HG02870 (cell line): ENCODE data around the gene CUL9.
A peak's percentile ranks its signal among the peaks of the same experiment; 100 is the strongest.

Experiments used
- ATAC-seq: cut with Tn5 transposase; IDR thresholded peaks from one replicate; pipeline ENCODE4 v1.9.1; 2021; ENCODE audit warnings: mild to moderate bottlenecking, moderate library complexity; ENCODE audit not compliant: unreplicated experiment

The CUL9 gene

DNA sequence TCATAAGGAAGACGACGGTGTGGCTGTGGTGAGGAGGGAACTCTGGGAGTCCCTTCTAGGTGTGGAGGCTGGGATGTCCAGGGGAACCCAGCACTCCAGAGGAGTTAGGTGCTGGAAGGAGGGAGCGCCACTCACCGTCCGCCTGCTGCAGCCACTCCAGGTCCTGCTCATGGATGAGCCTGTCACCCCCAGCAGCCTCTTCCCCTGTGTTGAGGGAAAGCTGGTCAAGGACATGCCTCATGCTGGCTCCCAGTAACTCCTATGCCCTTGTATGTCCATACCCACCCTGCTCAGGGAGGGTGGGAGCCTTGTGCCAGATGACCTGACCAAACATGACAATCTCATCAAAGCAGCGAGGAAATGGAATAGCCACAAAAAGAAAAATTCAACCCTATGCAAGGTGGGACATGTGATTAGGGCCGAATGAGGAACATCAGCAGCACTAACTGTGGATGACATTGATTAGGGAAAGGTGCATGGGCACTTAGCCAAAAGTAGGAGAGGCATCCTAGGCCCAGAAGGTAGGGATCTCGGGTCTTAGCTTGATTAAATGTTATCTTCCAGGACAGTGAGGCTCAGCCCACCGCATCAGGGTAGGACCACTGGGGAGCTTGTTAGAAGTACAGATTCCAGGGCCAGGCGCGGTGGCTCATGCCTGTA, 44.3 kb downstream of the CUL9 start:
- ATAC-seq: no peak

DNA sequence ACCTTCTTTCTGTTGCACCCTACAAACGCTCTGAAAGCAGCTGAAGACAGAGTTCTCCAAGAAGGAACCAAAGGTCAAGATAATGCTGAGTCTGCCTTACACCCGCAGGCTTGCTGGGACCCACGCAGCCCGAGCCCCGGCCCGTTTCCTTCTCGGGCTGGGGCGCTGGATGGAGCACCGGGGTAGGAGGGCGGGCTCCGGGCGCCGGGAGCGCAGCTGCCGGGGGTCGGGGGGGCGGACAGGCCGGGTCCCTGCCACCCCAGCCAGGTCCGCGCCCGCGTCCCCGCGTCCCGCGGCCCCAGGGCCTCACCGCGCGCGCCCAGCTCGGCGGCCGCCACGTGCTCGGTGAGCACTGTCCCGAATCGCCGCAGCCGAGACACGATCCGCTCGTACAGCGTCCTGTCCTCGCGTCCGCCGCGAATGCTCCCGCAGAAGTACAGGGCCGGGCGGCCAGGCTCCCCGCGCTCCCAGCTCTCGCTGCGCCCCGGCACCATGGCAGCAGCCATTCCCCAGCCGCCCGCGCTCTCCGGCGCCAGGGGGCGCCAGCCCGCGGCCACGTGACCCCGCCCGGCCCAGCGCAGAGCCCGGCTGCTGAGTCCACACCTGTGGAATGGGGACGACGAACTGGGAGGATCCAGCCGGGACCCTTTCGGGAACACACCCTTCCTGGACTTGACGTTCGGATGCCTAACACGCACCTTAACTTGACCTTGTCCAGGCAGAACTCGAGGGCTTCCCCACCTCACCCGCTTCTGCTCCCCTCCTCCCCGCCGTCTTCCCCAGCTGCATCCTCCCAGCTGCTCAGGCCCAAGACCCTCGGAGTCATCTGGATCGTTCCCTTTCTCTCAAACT, 47.2 kb downstream of the CUL9 start, which contains the start of gene DNPH1:
TSS of gene DNPH1 (minus strand) at position 531 of the 852 bp plus-strand sequence. CDS start at position 506, 25 bp downstream.
- ATAC-seq: peak; percentile 61

DNA sequence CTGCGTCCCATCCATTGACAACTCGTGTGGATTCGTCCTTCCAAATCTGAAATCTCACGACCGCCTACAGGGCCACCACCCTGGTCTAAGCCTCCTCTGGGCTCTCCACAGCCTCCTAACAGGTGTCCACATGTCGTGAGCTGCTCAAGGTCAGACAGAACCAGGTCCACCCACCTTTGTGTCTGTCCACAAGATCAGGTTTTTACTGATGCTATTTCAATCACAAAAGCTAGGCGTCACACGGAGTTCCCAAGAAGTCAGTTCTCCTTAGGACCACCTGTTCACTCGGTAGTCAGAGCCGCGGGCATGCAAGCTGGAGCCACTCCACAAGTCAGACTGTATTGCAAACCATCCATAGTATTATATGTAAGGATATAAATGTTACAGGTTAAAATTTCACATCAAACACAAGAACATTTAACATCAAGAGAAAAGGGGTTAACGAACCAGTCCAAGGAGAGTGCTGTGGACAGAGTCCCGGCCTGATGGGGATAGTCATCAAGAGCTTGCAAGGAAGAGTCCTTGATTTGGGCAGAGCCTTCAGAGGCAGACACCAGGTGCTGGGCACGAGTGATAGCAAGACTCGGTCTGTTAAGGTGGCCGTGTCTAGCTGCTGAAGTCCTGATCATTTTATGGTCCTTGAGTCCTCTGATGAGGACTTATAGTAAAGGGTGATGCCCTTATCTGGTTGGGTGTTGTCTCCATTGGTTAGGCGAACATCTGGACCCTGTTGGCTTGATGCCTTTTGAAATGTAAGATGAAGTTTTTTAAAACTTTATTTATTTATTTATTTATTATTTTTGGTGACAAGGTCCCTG, 48.0 kb downstream of the CUL9 start:
- ATAC-seq: no peak

DNA sequence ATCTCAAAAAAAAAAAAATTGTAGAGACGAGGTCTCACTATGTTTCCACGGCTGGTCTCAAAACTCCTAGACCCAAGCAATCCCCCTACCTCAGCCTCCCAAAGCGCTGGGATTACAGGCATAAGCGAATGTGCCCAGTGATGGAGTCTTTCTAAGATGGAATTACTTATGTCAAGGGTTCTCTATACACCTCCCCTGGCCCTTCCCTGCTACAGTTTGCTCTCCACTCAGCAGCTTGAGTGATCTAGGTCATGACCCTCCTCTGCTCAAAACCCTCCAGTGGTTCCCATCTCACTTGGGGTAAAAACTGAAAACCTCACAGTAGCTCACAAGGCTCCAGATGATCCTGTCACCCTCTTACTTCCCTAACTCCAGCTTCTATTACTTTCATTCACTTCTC, 49.1 kb downstream of the CUL9 start:
- no peak for ATAC-seq

DNA sequence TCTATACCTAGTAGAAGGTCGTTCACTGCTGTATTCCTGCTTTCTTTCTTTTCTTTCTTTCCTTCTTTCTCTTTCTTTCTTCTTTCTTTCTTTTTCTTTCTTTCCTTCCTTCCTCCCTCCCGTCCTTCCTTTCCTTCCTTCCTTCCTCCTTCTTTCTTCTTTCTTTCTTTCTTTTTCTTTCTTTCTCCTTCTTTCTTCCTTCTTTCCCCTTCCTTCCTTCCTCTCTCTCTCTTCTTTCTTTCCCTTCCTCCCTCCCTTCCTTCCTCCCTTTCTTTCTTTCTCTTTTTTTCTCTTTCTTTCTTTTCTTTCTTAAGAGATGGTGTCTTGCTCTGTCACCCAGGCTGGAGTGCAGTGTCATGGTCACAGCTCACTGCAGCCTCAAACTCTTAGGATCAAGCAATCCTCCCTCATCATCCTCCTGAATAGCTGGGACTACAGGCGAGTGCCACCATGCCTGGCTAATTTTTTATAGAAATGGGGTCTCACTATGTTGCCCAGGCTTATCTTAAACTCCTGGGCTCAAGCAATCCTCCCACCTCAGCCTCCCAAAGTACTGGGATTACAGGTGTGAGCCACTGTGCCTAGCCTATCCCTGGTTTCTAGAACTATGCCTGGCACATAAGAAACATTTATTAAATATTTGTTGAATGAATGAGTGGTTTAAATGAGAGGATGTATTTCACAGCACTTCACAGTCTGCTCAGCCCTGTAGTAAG, 49.9 kb downstream of the CUL9 start:
- ATAC-seq: no peak

DNA sequence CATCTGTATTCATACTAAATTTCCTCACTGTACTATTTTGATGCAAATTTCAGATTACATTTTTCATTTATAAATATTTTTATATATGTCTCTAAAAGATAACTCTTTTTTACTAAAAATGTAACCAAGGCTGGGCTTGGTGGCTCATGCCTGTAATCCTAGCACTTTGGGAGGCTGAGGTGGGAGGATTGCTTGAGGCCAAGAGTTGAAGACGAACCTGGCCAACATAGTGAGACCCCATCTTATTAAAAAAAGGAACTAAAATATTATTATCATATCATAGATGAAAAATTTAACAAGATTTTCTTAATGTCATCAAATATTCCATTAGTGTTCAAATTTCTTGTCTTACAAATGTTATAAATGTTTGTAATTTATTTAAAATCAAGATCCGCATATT, 53.8 kb downstream of the CUL9 start:
- ATAC-seq: no peak

DNA sequence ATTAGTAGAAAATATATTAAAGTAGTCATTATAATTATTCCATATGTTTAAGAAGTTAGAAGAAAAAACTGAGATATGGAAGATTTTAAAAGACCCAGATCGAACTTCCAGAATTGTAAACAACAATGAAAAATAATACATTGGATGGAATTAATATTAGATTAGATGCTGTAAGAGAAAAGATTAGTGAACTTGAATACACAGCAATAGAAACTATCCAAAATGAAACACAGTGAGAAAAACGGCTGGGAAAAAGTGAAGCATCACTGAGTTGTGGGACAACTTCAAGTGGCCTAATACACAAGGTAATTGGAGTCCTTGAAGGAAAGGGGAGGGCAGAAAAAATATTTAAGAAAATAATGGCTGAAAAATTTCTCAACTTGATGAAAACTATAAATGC, 57.1 kb downstream of the CUL9 start:
- no peak for ATAC-seq

DNA sequence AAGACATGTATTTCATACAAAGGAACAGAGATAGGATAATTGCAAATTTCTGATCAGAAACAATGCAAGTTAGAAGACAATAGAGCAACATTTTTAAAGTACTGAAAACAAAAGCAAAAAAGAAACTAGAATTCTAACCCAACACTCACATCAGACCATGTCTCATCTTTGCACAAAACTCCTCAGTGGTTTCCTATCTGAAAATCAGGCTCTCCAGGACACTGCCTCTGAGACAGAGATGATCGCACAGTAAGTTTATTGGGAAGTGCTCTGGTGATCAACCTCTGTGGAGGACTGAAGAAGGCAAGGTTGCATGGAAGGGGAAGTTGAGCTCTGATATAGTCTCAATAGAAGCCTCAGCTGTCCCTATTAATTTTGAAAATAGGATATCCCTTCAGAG, 59.0 kb downstream of the CUL9 start:
- ATAC-seq: no peak

DNA sequence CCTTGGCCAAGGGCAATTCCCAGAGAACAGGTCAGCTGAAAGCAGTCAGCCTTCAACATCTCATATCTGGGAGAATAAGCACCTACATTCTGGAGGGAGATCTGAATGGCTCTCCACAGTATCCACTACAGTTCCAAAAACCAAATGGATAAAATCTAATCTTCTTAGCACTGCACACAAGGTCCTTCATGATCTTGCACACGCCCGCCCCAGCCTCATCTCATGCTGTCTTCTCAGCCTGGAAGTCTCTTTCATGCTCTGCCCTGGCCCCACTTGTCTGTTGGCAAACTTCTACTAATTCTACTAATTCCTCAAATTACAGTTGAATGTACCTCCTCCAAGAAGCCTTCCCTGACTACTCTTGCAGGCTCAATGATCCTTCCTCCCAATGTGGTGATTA, 59.5 kb downstream of the CUL9 start:
- ATAC-seq: no peak

DNA sequence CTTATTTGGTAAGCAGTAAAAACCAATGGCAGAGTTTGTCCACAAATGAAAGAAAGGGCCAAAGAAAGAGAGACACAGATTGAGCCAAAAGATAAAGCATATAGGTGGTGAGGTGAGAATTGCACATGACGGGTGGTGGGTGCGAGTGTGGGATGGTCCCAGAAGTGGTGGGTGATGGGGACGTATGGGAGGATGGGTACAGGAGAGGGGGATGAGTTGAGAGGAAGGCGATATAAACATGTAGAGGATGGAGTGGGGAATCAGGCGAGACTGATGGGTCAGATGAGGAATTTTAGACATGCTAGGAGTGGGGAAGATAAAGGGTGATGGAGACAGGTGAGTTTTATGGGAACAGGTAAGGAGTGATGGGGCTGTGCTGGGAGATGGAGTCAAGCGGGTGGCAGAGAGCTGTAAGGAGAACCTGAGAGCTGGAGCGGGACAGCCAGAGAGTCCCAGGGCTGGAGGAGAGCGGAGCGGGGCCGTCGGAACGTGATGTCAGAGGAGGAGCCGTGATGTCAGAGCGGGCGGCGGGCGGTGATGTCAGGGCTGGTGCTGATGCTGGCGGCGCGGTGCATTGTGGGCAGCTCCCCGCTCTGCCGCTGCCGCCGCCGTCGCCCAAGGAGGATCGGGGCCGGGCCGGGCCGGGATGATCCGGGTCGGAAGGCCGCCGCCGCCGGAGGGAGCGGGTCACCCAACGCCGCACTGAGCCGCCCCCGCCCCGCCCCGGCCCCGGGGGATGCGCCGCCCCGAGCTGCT, 61.1 kb downstream of the CUL9 start, which contains the start of gene TTBK1:
TSS of gene TTBK1 (plus strand) at position 574 of the 756 bp plus-strand sequence. CDS start 3,180 bp downstream, outside the sequence.
- no peak for ATAC-seq

DNA sequence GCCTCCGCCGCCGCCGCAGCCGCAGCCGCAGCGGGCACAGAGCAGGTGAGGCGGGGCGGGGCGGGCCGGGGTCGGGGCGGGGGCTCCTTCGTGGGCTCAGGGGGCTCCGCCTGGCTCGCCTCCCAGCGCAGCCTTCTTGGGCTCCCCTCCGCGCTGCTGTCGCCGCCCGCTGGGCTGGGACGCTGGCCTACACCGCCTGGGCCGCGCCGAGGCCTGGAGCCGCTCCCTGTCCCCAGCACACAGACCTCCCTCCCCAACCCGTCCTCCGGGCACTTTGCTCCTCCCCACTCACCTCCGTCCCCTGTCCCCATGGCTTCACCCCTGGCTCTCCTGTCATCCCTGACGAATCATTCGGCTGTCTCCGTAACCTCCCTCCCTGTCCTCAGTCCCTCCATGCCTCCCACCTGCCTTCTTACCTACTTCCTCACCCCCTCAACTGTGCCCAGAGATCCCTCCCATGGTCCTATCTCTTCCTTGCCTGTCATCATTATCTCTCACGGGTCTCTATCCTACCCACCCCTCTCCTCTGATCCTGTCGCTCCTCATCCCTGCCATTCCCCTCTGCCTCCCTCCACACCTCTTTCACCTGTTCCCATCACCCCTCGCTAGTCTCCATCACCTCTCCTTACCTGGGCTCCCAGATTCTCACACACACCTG, 61.8 kb downstream of the CUL9 start:
- no peak for ATAC-seq

DNA sequence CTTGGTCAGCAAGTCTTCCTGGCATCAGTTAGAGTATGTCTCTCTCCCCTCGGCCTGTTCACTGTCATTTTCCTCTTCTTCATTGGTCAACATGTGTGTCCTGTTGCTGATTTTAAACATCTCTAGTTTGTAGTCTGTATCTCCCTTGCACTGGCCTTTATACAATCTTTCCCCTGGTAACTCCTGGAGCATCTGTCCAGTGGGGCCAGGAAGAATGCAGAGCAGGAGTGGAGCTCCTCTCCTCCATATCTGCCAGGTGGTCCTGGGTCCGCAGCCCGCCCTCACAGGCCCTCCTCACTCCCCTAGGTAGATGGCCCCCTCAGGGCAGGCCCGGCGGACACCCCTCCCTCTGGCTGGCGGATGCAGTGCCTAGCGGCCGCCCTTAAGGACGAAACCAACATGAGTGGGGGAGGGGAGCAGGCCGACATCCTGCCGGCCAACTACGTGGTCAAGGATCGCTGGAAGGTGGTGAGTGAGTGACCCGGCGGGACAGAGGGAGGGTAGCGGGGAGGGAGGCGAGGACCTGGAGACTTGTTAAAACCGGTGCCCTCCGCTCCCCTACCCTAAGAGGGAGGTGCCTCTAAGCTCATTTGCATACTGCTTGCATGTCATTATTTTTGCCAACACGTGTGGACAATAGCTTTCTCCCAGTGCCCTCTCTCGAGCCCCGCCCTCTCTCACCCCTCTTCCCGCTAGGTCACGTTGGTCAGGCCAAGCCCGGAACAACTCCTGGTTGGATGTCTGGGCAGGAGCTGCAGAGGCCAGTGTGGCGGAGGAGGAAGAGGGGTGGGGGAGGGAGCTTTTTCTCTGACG, 64.5 kb downstream of the CUL9 start:
- peak; percentile 23 for ATAC-seq

DNA sequence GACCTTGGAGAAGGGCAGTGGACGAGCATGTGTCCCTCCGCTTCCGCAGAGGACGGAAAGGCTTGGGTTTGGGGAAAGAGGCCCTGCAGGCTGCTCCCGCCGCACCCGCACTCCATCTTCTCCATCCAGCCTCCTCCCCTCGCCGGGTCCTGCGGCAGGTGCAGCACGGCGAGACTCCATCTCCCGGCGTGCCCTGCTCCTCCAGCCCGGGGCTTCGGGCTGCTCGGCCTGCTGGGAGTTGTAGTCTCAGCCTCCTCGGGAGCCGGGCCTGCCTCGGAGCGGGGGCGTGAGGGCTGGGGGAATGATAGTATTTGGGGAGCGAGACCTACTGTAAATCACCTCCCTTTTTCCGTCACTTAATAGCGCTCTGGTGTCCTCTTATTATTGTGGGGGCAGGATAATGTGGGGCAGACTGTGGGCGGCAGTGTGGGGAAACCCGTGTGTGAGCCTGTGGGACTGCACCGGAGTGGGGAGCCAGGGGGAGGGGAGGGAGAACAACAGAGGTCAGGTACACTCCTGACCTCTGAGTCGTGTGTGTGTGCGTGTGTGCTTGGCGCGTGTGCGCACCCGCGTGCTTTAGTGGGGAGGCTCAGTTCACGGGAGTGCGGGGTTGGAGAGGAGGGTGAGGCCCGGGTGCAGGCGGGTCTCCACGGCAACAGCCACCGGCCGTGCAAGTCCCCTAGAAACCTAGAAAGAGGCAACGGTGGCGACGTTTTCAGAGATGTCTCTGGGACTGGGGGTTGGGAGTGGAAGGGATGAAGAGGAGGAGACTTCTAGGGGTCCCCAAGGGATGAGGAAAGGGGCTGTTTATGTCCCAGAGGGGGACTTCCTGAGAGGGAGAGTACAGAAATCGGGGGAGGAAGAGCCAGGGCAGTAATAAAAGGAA, 65.4 kb downstream of the CUL9 start:
- ATAC-seq: peak; percentile 77

DNA sequence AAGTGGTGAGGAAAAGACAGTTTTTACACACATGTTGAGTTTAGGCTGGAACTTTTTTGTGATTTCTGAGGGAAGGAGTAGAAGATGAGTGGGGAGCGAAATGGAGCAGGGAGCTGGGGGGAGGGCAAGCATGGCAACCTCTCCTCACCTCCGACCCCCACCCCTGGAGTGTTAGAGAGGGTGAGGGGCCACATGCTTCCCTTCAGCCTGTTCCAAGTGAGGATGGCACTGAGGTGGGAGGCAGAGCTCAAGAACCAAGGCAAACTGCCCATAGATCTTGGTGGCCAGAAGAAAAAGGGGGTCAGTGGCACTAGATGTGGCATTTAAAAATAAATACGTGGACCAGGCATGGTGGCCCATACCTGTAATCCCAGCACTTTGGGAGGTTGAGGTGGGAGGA, 66.1 kb downstream of the CUL9 start:
- ATAC-seq: no peak

DNA sequence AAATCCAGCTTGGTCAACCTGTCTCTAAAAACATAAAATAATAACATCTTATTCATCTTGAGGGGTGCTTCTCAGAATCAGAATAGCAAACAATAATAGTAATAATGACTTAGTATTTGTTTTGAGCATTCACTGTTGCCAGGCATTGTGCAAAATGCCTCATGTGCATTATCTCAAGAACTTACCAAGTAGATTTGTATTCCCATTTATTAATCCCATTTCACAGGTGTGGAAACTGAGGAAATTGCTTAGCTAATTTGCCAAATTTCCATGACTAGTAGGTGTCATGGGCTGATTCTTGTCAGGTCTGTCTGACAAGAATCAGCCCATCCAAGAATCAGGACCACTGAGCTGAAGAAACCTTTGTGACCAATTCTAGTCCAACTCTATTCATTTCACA, 66.8 kb downstream of the CUL9 start:
- no peak for ATAC-seq

DNA sequence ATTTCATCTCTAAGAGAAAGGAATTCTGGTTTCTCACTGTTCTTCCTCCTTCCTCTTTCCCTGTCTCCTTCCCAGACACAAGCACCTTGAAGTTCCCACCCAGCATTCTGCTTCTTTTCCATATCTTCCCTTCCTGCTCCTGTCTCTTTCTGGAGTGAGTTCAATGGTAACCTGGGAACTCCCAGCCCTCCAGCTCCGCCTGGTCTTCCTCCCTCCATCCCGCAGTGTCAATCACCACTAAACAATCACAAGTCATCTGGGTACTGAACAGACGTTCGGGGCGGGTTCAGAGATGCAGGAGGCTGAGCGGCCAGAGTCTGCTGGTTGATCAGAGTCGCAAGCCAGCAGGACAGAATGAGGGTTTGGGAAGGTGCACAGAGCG, 69.0 kb downstream of the CUL9 start:
- ATAC-seq: no peak

DNA sequence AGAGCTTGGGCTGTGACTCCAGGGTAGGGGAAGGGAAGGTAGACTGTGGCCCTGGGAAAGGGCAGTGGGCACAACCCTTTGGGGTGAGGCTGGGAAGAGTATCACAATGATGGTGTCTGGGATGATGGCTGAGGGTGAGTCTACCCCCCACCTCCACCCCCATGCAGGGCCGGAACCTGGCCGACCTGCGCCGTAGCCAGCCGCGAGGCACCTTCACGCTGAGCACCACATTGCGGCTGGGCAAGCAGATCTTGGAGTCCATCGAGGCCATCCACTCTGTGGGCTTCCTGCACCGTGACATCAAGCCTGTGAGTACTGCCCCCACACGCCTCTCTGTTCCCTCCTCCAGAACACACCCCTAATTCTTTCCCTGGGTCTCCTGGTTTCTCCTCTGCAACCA, 71.4 kb downstream of the CUL9 start:
- ATAC-seq: no peak
